Measurements from ENCODE around the gene AQP1.

AQP1 gene

DNA sequence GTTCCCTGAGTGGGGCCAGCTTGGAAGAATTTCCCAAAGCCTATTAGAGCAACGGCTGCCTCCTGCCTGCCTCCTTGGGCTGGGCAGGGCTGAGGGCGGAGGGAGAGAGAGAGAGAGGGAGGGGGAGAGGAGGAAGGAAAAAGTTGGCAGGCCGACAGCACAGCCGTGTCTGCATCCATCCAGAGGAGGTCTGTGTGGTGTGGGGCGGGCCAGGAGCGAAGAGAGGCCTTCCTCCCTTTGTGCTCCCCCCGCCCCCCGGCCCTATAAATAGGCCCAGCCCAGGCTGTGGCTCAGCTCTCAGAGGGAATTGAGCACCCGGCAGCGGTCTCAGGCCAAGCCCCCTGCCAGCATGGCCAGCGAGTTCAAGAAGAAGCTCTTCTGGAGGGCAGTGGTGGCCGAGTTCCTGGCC, at the start of gene AQP1:
Gene AQP1 (plus strand): TSS at position 293 of the 409 bp plus-strand sequence. CDS start 57 bp downstream, at position 350.
- DNase-seq (ENCODE audit: low spot score in 2 of 2) (no peak), ATAC-seq (no peak)
- Mint-ChIP-seq H3K4me3 (no peak within 1 kb of the TSS), H3K4me1 (no peaks in the 10 kb centered on the region), H3K9me3 (no peaks in the 10 kb centered on the region), H3K36me3 (no peaks in the 10 kb centered on the region), H3K27ac (no peak within 1 kb of the TSS)

DNA sequence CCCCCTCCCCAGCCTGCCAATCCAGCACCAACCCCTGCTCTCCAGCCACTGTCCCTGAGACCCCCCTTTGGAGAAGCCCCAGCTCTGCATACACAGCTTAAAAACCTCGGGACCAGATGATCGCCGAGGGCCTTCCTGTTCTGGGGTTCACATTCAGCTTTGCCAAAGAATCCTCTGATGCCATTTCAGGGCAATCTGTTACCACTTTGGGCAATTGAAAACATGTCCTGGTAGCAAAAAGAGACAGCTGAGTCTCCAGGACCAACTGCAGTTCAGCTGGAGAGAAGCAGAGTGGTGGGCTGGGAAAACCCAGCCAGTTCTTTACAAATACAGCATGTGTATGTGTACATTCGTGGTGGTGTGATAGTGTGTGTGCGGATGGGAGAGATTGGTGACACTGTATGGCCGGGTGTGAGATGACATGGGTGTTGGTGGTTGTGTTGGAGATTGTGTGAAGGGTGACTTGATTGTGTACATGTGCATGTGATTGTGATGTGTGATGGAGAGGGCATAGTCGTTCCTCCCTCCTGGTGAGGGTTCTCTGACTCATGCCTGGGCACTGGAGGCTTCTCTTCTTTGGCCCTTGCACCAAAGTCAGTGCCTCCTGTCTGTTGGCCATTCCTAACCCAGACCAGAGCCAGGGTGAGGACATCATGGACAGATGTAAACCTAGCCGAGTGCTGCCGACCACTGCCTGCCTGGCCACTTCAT, 48.5 kb upstream of the AQP1 start:
- no peak overlapping the region for H3K4me3 Mint-ChIP-seq
- no peaks in the 10 kb centered on the region for H3K4me1 Mint-ChIP-seq
- ATAC-seq (no peak), DNase-seq (ENCODE audit: low spot score in 2 of 2) (no peak)
- no peaks in the 10 kb centered on the region for H3K36me3 Mint-ChIP-seq
- no peaks in the 10 kb centered on the region for H3K9me3 Mint-ChIP-seq
- no peak overlapping the region for H3K27ac Mint-ChIP-seq

DNA sequence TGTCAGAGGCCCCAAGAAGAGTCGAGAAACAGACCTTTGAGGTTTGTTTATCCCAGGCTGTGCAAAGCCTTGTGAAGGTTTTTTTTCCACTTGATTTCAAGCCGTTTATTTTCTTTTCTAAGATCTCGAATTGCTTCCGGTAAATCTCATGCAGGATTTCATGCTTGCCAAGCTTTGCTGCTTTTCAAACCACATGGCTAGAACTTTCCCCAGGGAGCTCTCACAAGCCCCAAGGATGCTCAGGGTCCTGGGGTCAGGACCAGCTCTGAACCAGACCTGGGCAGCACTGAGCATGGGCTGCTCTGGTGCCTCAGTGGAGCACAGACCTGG, 48.0 kb upstream of the AQP1 start:
- DNase-seq (ENCODE audit: low spot score in 2 of 2) = no peak
- H3K4me3 Mint-ChIP-seq = no peak overlapping the region
- H3K9me3 Mint-ChIP-seq = no peaks in the 10 kb centered on the region
- H3K27ac Mint-ChIP-seq = no peak overlapping the region
- no peaks in the 10 kb centered on the region for H3K36me3 Mint-ChIP-seq
- no peak for ATAC-seq
- no peaks in the 10 kb centered on the region for H3K4me1 Mint-ChIP-seq

DNA sequence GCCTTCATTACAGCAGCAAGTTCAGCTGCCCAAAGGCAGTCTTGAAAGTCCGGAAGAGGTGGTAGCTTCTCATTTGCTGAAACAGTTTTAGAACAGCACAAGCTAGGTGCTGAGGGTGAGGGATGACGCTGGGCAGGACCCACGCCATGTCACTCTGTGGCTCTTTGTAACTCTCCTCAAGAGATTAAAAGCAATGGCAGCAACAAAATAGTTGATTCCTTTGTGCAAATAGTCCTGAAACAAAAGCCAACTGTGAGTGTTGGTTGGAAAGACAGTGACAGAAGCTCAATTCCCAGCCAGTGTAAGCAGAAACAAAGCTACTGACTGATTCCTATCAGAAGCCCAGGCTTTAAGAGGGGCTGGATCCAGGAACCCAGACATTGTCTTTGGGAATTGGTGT, 47.6 kb upstream of the AQP1 start:
- no peak for ATAC-seq
- Mint-ChIP-seq H3K4me3 (no peak overlapping the region), H3K9me3 (no peaks in the 10 kb centered on the region), H3K27ac (no peak overlapping the region), H3K4me1 (no peaks in the 10 kb centered on the region), H3K36me3 (no peaks in the 10 kb centered on the region)
- DNase-seq (ENCODE audit: low spot score in 2 of 2) = no peak

DNA sequence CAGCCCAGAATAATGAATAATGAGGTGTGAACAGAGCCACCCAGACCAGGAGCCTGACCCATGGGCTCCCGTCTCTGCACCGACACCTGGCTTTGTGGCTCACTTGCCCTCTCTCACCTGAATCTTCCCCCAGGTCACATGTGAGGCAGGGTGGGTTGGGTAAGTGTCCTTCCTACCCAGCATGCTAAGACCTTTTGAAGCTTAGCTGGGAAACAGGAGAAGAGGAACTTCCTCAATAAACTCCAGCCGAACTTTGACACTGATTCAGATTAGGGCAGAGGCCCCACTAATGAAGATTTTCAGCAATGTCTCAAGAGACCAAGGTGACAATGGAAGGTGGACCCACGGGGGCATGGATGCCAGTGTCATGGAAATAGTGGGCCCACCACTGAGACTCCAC, 46.6 kb upstream of the AQP1 start:
- Mint-ChIP-seq H3K27ac (no peak overlapping the region), H3K36me3 (no peaks in the 10 kb centered on the region), H3K4me1 (no peaks in the 10 kb centered on the region), H3K9me3 (no peaks in the 10 kb centered on the region), H3K4me3 (no peak overlapping the region)
- DNase-seq (ENCODE audit: low spot score in 2 of 2) = no peak
- no peak for ATAC-seq

DNA sequence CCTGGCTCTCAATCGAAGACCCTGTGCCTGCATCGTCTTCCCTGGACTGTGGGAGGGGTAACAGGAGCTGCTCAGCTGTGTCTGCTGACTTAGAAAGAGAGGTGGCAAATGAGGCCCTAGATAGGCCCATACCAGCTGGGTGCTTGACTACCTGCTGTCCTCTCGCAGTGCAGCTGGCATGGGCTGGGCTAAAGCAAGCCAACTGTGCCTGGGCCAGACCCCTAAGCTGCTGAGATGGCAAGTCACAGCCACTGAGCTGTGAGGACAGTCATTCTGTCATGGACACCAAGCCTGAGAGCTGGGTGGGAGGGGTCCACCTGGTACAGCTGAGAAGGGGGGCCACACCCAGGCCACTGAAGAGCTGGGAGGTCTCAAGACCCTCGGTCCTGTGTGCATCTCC, 45.8 kb upstream of the AQP1 start:
- no peak overlapping the region for H3K27ac Mint-ChIP-seq
- H3K4me1 Mint-ChIP-seq = no peaks in the 10 kb centered on the region
- H3K9me3 Mint-ChIP-seq = no peaks in the 10 kb centered on the region
- no peaks in the 10 kb centered on the region for H3K36me3 Mint-ChIP-seq
- no peak overlapping the region for H3K4me3 Mint-ChIP-seq
- ATAC-seq (no peak), DNase-seq (ENCODE audit: low spot score in 2 of 2) (no peak)

DNA sequence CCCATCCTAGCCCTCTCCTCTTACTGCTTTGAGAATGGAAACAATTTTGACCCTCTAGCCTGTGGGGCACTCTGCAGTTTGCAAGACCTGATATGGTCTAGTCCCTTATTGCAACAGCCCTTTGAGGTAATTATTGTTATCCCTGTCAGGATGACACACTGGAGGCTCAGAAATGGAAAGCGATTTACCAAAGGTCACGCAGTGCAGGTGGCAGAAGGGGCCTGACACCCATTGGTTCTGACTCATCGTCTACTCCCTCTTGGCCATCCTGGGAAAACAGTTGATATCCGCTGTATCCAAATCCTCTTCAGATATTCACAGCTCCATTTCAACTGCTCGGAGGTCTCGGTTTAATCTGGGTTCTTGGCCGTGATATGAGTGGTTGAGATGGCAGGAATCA, 44.7 kb upstream of the AQP1 start:
- H3K4me1 Mint-ChIP-seq = no peaks in the 10 kb centered on the region
- ATAC-seq = no peak
- H3K9me3 Mint-ChIP-seq = no peaks in the 10 kb centered on the region
- no peak overlapping the region for H3K4me3 Mint-ChIP-seq
- H3K27ac Mint-ChIP-seq = no peak overlapping the region
- DNase-seq (ENCODE audit: low spot score in 2 of 2) = no peak
- no peaks in the 10 kb centered on the region for H3K36me3 Mint-ChIP-seq

DNA sequence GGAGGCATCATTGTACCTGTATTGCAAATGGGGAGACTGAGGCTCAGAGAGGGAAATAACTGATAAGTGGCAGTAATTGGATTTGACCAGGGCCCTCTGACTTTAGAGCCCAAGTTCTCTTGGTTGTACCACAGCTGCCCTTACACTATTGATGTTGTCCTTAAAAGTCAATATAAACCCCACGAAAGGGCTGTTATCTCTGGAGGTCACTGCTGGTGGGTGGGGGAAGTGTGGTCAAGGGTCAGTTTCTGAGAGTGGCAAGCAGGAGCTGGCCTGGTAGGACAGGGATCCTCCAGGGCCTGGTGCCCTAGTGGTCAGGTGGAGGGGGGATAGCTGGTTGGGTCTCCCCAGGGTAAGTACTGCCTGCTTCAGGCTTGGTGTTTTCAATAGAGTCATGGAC, 44.2 kb upstream of the AQP1 start:
- no peak for ATAC-seq
- H3K27ac Mint-ChIP-seq = no peak overlapping the region
- no peaks in the 10 kb centered on the region for H3K9me3 Mint-ChIP-seq
- H3K4me3 Mint-ChIP-seq = no peak overlapping the region
- no peaks in the 10 kb centered on the region for H3K36me3 Mint-ChIP-seq
- no peaks in the 10 kb centered on the region for H3K4me1 Mint-ChIP-seq
- DNase-seq (ENCODE audit: low spot score in 2 of 2) = no peak

DNA sequence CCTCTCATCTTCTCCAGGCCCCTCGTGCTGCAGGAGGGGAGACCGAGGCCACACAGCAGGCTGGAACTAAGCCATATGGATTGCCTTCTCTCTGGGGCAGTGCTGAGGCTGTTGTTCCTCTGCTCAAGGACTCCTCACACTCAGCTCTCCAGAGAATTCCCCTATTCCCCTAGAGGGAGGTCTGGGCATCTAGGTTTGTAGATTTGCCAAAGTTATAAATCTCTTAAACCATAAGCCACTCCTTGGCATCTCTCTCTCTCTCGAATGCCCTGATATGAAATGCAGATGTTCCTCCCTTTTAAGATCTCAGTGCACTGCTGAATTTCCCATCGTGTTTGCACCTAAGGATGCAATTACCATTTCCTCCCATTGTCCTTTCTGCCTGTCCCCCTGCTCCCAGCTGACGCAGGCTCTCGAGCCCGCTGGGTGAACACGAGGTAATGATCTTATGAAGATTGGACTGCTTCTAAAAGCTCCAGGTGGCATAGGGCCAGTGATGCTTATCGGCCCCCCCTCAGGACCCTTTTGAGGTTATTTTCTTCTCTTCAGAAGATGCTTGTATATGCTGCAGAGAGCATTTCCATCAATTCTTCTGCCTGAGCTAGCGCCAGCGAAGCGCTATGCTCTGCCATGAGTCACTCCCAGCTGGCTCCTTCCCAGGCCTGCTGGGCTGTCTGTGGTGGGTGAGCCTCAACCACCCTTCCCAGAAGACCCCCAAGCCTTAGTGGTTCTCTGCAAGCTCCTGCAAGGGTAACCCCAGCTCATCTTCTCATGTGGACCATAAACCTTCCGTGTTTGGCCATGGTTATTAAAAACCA, 41.6 kb upstream of the AQP1 start:
- ATAC-seq = no peak
- no peak overlapping the region for H3K4me3 Mint-ChIP-seq
- H3K9me3 Mint-ChIP-seq = no peaks in the 10 kb centered on the region
- no peaks in the 10 kb centered on the region for H3K36me3 Mint-ChIP-seq
- H3K27ac Mint-ChIP-seq = no peak overlapping the region
- no peak for DNase-seq (ENCODE audit: low spot score in 2 of 2)
- no peaks in the 10 kb centered on the region for H3K4me1 Mint-ChIP-seq

DNA sequence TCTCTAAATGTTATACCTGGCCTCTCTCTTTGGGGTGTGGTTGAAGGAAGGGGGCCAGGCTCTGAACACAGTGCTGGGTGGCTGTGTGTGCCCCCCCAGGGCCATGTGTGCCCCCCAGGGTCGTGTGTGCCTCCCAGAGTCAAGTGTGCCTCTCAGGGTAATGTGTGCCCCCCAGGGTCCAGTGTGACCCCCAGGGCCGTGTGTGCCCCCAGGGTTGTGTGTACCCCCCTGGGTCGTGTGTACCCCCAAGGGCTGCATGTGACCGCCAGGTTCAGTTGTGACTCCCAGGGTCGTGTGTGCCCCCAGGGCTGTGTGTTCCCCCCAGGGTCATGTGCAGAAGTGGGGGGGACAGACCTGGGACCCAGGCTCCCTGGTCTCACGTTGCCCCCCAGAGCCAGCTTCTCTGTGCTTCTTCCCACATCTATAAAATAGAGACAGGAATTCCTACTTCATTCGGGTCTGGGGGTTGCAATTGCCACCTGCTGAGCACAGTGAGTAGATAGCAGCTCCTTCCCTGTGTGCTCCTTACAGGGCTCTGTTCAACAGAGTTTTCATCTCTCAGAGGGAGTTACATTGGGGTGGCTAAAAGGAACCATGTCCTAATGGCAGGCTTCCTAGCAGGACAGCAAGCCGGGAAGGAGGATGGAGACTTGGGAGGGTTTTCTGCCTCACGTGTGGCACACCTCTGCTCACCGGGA, 40.7 kb upstream of the AQP1 start:
- Mint-ChIP-seq H3K4me1 (no peaks in the 10 kb centered on the region), H3K9me3 (no peaks in the 10 kb centered on the region), H3K4me3 (no peak overlapping the region), H3K27ac (no peak overlapping the region), H3K36me3 (no peaks in the 10 kb centered on the region)
- DNase-seq (ENCODE audit: low spot score in 2 of 2) (no peak), ATAC-seq (no peak)

DNA sequence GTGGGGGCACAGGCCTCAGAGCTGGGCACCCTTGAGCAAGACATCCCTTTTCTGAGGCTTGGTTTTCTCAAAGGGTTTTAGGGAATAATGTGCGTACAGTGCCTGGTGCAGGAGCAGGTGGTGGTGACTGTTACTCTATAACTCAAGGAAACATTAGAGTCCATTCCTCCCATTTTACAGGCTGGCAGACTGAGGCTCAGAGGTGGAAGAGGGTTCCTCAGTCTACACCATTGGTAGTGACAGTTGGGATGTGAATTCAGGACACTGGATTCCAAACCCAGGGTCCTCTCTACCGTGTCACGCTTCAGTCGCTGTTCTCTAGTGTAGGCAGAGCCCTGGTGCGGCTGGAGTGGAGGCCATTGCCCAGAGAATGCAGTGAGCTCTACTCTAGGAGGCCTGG, 40.0 kb upstream of the AQP1 start:
- no peak for ATAC-seq
- Mint-ChIP-seq H3K9me3 (no peaks in the 10 kb centered on the region), H3K4me3 (no peak overlapping the region), H3K36me3 (no peaks in the 10 kb centered on the region), H3K4me1 (no peaks in the 10 kb centered on the region), H3K27ac (no peak overlapping the region)
- no peak for DNase-seq (ENCODE audit: low spot score in 2 of 2)

DNA sequence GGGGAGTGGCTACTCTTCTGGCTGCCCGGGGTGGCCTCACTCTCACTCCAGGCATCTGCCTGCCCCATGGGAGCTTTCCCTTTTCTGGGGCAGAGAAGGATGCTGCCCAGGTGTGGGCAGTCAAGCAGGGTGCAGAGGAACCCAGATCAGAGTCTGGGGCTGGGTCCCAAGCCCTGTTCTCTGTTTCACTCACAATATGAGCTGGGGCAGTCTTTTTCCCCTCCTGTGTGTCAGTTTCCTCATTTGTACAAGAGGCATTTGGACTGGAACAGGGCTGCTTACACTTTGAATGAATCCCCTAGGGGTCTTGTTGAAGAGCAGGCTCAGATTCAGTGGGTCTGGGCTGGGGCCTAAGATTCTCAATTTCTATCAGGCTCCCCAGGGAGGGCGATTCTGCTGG, 38.4 kb upstream of the AQP1 start:
- H3K36me3 Mint-ChIP-seq = no peaks in the 10 kb centered on the region
- no peak for ATAC-seq
- H3K4me1 Mint-ChIP-seq = no peaks in the 10 kb centered on the region
- H3K9me3 Mint-ChIP-seq = no peaks in the 10 kb centered on the region
- no peak overlapping the region for H3K27ac Mint-ChIP-seq
- no peak for DNase-seq (ENCODE audit: low spot score in 2 of 2)
- no peak overlapping the region for H3K4me3 Mint-ChIP-seq

DNA sequence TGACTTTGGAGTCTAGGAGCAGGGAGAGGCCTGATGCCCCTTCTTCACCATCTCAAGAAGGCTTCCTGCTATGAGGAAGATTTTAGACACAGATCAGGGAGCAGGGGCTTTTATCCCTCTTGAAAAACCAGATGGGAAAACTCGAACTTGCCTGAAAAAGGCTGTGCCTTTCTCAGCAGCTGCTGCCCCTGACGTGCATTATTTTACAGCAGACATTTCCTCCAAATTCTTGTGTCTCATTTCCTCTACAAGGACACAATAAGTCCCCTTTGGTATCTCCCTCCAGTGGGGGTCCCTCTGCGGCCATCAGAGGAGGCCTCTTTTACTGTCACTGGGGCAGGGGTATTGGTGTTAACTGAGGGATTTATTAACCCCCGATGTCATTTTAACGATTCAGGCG, 38.0 kb upstream of the AQP1 start:
- H3K4me3 Mint-ChIP-seq = no peak overlapping the region
- ATAC-seq (no peak), DNase-seq (ENCODE audit: low spot score in 2 of 2) (no peak)
- H3K9me3 Mint-ChIP-seq = no peaks in the 10 kb centered on the region
- no peaks in the 10 kb centered on the region for H3K36me3 Mint-ChIP-seq
- no peak overlapping the region for H3K27ac Mint-ChIP-seq
- no peaks in the 10 kb centered on the region for H3K4me1 Mint-ChIP-seq

DNA sequence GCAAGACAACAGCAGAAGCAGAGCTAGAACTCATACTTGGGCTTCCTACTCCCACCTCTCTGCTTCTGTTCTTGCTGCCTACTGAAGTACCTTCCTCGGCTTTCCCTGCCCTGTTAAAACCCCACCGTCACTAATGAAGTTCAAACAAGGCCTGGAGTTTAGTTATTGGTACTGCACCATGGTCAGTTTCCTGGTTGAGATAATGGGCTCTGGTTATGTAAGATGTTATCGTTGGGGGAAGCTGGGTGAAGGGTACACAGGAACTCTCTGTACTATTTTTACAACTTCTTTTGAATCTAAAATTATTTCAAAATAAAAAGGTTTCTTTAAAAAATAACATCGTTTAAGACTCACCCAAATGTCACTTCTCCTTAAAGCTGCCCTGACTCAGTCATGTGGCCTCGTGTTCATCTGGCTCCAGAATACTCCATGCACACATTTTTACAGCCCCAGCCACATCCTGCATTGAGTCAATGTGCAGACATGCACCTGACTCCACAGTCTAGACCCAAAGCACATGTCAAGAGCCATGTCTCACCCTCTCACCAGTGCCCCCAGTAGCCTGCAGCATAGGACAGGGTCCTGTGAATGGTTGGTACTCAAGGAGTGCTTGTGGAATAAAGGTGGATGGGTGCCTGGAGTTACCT, 36.9 kb upstream of the AQP1 start:
- Mint-ChIP-seq H3K4me3 (no peak overlapping the region), H3K36me3 (no peaks in the 10 kb centered on the region), H3K4me1 (no peaks in the 10 kb centered on the region), H3K27ac (no peak overlapping the region), H3K9me3 (no peaks in the 10 kb centered on the region)
- no peak for ATAC-seq
- DNase-seq (ENCODE audit: low spot score in 2 of 2) = no peak

DNA sequence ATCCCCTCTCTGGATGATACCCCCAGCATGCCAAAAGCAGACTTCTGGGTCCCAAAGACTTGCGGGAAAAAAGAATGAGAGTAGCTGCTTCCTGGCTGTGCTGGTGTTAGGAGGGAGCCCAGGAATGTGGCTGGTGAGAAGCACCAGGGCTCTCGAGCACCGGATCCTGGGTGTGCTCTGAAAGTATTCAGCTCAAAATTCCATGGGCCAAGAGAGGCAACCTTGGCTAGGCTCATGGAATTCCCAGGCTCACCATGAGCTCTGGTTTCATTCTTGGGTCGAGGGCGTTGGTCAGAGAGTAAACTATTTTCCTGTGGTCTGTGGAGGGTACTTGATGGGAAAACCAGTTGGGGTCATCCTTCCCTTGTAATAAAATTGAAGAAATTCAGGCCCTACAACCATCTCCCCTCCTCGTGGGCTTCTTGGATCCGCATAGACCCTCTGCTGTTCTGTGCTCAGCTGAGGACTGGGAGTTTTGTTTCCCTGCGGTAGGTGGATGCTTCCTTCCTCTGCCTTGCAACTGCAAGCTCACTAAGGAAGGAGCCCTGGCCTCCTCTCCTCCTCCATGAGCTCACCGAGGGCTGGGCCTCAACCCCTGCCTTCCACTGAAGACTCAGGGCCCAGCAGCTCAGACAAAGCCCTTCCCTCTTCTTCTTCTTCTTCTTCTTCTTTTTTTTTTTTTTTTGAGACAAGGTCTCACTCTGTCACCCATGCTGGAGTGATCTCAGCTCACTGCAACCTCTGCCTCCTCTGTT, 34.5 kb upstream of the AQP1 start:
- DNase-seq (ENCODE audit: low spot score in 2 of 2) (no peak), ATAC-seq (no peak)
- Mint-ChIP-seq H3K4me3 (no peak overlapping the region), H3K27ac (no peak overlapping the region), H3K4me1 (no peaks in the 10 kb centered on the region), H3K9me3 (no peaks in the 10 kb centered on the region), H3K36me3 (no peaks in the 10 kb centered on the region)
